GM10266 (cell line): Measurements from ENCODE around the gene NME7.

Experiments
- DNase-seq: peaks from one replicate; pipeline ENCODE4 v3.0.0; 2012; ENCODE audit errors: extremely low spot score
- CTCF ChIP-seq: IDR thresholded peaks from 2 replicates; pipeline ENCODE4 v1.5.1; 2012; ENCODE audit warnings: mild to moderate bottlenecking, low read depth; ENCODE audit not compliant: control insufficient read depth, insufficient read depth; ENCODE audit errors: missing control alignments

NME7 gene

DNA sequence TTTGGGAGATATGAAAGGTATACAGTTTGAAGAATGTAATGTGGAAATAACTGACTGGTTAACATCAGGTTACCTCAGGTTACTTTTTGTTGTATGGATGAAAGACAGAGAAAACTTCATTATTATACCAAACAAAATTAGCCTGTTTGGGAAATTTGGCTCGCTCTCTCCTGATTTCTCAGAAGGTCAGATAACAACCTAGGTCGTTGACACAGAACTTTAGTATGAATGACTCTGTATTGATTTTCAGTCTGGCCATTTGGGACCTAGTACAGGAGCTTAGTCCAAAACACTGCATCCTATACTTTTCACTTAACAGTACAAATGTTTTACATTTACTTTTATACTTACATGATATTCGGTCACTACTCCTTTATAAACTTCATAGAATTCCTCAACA is 132.8 kb downstream of the NME7 start:
- TF ChIP-seq CTCF: no peak
- no peak for DNase-seq

- DNase-seq: no peak
- TF ChIP-seq CTCF: no peak
Observed at GRCh38 chr1:169217636-169218035, 150.0 kb downstream of the NME7 start.

DNA sequence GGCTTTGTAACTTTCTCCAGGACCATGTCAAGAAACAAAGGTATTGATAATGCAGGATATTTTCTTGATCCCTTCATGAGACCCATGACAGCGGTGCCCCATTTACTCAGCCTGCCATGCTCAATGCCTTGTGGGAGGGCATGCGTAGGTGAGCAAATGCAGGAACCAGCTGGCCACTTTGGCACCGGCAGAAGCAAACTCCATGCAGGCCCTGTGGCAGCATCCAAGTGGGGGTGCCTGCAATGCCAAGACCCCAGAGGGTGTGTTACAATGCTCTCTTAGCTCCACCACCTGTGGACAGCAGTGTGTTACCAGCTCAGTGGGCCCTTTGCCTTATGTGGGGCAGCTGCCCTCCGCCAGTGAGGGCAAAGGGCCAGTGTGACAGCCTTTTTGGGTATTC is 153.0 kb downstream of the NME7 start:
- DNase-seq: no peak
- no peak for TF ChIP-seq CTCF

GRCh38 chr1:169212088-169212487 is 155.5 kb downstream of the NME7 start:
- no peak for TF ChIP-seq CTCF
- no peak for DNase-seq

DNA sequence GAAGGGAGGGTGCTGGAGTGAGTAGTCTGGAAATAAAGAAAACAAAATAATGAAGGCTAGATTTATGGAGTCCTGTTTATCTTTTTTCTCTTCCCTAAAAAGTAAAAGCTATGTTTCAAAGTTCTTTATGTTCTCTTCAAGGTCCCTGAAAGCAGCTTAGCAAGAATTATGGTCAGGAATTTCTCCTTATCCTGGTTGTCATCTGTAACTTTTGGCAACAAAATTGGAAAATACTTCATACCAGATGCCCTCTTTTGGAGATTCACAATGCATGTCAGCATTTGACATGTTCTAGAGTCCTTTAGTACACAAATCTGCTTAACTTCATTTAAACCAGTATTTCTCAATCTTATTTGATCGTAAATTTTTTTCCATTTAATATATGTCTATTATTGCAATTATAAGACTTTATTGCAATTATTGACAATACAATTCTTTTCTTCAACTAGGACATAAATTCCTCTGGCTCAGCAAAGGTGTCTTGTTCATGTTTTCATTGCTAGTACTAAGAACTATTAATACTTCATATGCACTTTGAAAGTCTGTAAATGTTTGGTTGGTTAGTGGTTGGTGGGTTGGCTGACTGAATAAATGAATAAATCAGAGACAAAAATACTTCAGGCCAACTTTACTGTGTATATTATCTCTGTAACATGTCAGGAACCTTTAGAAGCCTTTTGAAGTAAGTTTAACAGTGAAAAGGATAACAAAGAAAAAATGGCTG is 159.6 kb downstream of the NME7 start:
- DNase-seq: no peak
- no peak for TF ChIP-seq CTCF

DNA sequence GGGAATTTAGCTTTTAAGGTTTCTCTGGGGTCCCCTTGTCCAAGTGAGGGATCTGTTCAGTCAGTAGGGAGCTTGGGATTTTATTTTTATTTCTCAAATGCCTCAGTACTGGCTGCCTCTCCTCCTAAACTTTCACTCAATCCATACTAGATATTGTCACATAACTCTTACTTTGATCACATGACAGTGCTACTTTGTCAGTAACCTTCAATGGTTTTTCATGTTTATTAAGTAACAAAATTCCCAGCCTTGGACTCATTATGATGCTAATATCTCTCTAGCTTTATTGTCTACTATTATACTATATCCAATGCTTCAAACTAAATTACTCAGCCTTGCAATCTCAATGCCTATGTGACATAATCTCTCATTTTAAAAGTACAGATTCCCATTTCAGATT is 163.4 kb downstream of the NME7 start:
- no peak for DNase-seq
- TF ChIP-seq CTCF: no peak

DNA sequence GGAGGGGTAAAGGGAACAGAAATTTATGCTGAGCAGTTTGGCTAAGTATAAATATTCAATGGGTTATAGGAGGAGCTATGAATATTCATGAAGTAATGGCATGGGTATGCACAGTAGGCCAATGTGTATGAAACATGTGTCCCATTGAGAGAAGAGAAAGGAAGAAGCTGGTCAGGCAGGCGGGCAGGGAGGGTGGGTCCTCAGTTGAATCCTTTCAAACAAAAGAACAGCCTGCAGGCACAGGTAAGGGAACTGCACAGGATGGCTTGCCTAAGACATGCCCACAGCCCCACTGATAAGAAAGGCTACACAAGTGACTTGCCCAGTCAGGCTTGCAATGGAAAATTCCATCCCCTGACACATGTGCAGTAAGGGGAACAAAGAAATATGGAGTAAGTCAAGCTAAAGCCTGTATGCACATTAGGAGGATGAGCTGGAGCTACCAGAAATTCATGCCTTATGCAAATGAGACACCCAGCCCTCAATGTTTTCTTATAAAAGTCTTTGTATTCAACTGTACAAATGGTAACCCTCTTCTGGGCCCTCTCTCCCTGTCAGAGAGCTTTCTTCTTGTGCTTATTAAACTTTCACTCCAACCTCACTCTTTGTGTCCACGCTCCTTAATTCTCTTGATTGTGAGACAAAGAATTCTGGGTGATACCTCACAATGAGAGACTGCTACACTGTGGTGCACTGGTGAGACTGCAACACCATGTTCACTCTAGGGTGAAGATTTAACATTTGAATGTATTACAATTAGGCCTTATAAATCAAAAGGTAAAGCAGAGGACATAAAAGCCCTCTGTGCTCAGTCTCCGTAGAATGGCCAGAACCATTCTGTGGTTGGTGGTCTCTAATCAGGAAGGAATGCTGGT is 164.6 kb downstream of the NME7 start:
- TF ChIP-seq CTCF: no peak
- no peak for DNase-seq
